Colonic mucosa (tissue), 4 donors: ENCODE results near the gene MKLN1. TPM values are rescaled to one million over a fixed set of nuclear protein-coding genes. Genes with fewer than 3 reads are reported as not detected.

Experiments
- DNase-seq: peaks from one replicate; pipeline ENCODE4 v3.0.0-alpha.2; 2020
- H3K27ac ChIP-seq: fragments of 200-600 bp; one replicate; pipeline ENCODE4 v1.8.0; 2021
- H3K27me3 ChIP-seq: fragments of 200-600 bp; one replicate; pipeline ENCODE4 v1.8.0; 2021
- H3K36me3 ChIP-seq: fragments of 200-600 bp; one replicate; pipeline ENCODE4 v1.8.0; 2021
- H3K4me1 ChIP-seq: fragments of 200-600 bp; one replicate; pipeline ENCODE4 v1.8.0; 2021; ENCODE audit warnings: mild to moderate bottlenecking
- H3K4me3 ChIP-seq: fragments of 200-600 bp; one replicate; pipeline ENCODE4 v1.8.0; 2021
- H3K9ac ChIP-seq, 2 donors: one replicate each; pipeline ENCODE4 v1.7.0; 2013; ENCODE audit warnings: control low read depth in 2 of 2, low read depth in 2 of 2, low read length in 2 of 2
- H3K9me3 ChIP-seq: fragments of 200-600 bp; one replicate; pipeline ENCODE4 v1.8.0; 2021
- CTCF ChIP-seq: fragments of 200-600 bp; IDR thresholded peaks from one replicate; pipeline ENCODE4 v1.8.0; 2022; ENCODE audit warnings: antibody characterized with exemption, mild to moderate bottlenecking
- intact Hi-C: fragments of 100-400 bp; cut with DNase I; formaldehyde crosslinking; loops from one replicate; pipeline ENCODE4 v1.14.1; 2022
- total RNA-seq, 2 donors: library from RNA; stranded (reverse); fragmentation: NEBNext Ultra II Directional in 1 of 2; extraction: Animal tissue kit (Norgen Biotek cat#: 25700) in 1 of 2; gene quantifications; one replicate each; pipeline ENCODE4 v1.2.1, GENCODE V29; 2021
- donor health status: healthy.
- donor health status: DM: no; HTN: no; CAD: no.
- donor health status: DM: no; HTN: no; CAD: no.

Gene MKLN1
- total RNA-seq, 2 donors from 2014 or later = 35.1 to 48.7 TPM

GRCh38 chr7:131355917-131356777, 28.5 kb downstream of the MKLN1 start:
- DNase-seq = peak; percentile 65
- Histone ChIP-seq H3K27ac (no peak overlapping the region), H3K9me3 (no peaks in the 10 kb centered on the region), H3K4me3 (no peak overlapping the region), H3K9ac (no peak overlapping the region), H3K27me3 (no peaks in the 10 kb centered on the region), H3K36me3 (no peaks in the 10 kb centered on the region), H3K4me1 (no peaks in the 10 kb centered on the region)
- no peak for TF ChIP-seq CTCF
- intact Hi-C loops = no loop called here

GRCh38 chr7:131357282-131357880, 29.7 kb downstream of the MKLN1 start:
- Histone ChIP-seq H3K9me3 (no peaks in the 10 kb centered on the region), H3K4me1 (no peaks in the 10 kb centered on the region), H3K27me3 (no peaks in the 10 kb centered on the region), H3K27ac (no peak overlapping the region), H3K9ac (no peak overlapping the region), H3K4me3 (no peak overlapping the region), H3K36me3 (no peaks in the 10 kb centered on the region)
- no peak for DNase-seq
- no peak for TF ChIP-seq CTCF
- intact Hi-C loops = no loop called here

GRCh38 chr7:131358636-131359035, 31.0 kb downstream of the MKLN1 start:
- Histone ChIP-seq H3K27ac (no peak overlapping the region), H3K4me1 (no peaks in the 10 kb centered on the region)
- intact Hi-C loops = no loop called here

GRCh38 chr7:131359136-131359776, 31.6 kb downstream of the MKLN1 start:
- intact Hi-C loops = no loop called here
- Histone ChIP-seq H3K27me3 (no peaks in the 10 kb centered on the region), H3K36me3 (no peaks in the 10 kb centered on the region), H3K4me3 (no peak overlapping the region), H3K9ac (no peak overlapping the region), H3K27ac (no peak overlapping the region), H3K9me3 (no peaks in the 10 kb centered on the region), H3K4me1 (no peaks in the 10 kb centered on the region)
- DNase-seq = no peak
- no peak for TF ChIP-seq CTCF

More at GRCh38 chr7:131358636-131359035, 31.0 kb downstream of the MKLN1 start:
- Histone ChIP-seq H3K27me3 (no peaks in the 10 kb centered on the region), H3K9me3 (no peaks in the 10 kb centered on the region), H3K4me3 (no peak overlapping the region), H3K36me3 (no peaks in the 10 kb centered on the region), H3K9ac (no peak overlapping the region)
- DNase-seq = no peak
- TF ChIP-seq CTCF = no peak

- Histone ChIP-seq H3K36me3 (no peaks in the 10 kb centered on the region), H3K27ac (no peak overlapping the region), H3K27me3 (no peaks in the 10 kb centered on the region), H3K4me1 (no peaks in the 10 kb centered on the region), H3K4me3 (no peak overlapping the region), H3K9ac (no peak overlapping the region), H3K9me3 (no peaks in the 10 kb centered on the region)
- no peak for TF ChIP-seq CTCF
- intact Hi-C loops = no loop called here
- DNase-seq = no peak
Observed at GRCh38 chr7:131363719-131364118, 36.0 kb downstream of the MKLN1 start.
